Subcutaneous adipose tissue (tissue), 4 donors: Measurements from ENCODE around the gene MUC5AC. TPM values are rescaled to one million over a fixed set of nuclear protein-coding genes. Genes with fewer than 3 reads are reported as not detected.

Experiments used
- CTCF ChIP-seq: fragments of 450-650 bp; IDR thresholded peaks from one replicate; pipeline ENCODE4 v1.5.1; 2016; ENCODE audit warnings: low read depth, mild to moderate bottlenecking, control low read depth, antibody characterized with exemption, moderate library complexity
- total RNA-seq, 4 donors: library from RNA; depleted of rRNA; stranded (reverse); fragments of >200 nt; gene quantifications; one replicate each; pipeline ENCODE4 v1.1.0, GENCODE V29; 2016

The MUC5AC gene
- total RNA-seq, 4 donors from 2014 or later = not detected

- TF ChIP-seq CTCF = no peak
Measured at GRCh38 chr11:1146365-1146764, 11.4 kb upstream of the MUC5AC start.

DNA sequence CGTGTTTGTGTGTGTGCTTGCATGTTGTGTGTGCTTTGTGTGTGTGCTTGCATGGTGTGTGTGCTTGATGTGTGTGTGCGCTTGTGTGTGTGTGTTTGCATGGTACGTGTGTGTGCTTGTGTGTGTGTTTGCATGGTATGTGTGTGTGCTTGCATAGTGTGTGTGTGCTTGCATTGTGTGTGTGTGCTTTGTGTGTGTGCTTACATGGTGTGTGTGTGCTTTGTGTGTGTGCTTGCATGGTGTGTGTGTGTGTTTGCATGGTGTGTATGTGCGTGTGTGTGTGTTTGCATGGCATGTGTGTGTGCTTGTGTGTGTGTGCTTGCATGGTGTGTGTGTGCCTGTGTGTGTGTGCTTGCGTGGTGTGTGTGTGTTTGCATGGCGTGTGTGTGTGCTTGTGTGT, 10.0 kb upstream of the MUC5AC start:
- no peak for TF ChIP-seq CTCF

DNA sequence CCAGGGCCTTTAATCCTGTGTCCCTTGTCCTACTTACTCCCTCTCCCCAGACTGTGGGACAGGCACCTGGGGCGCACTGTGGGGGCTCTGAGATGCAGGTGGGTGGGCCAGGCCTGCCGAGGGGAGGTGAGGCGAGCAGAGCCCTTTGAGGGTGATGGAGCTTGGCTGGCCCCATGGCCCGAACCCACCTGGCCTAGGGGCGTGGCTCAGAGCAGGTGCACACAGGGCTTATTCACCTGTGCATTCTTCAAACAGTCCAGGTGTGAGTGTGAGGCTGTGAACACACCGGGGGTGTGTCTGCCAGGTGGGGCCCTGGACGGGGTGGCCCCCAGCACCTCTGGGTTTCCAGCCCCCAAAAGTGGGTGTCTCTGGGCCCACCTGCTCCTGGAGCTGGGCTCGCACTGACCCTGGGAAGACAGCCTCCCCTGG, 9.0 kb upstream of the MUC5AC start:
- TF ChIP-seq CTCF = no peak

DNA sequence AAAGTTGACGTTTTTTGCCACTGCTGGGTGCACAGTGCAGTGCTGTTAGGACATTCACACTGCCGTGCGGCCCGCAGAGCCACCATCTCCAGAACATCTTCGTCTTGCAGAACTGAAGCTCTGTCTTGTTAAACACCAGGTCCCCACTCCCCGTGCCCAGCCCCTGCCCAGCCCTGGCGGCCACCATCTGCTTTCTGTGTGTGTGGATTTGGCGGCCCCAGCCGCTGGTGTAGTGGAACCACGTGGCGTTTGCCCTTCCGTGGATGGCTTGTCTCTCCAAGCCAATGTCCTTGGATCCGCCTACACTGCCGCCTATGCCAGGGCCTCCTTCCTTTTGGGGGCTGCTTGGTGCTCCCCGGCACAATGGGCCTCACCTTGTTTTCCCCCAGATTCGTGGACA, 8.2 kb upstream of the MUC5AC start:
- TF ChIP-seq CTCF = no peak

GRCh38 chr11:1150116-1150515, 7.6 kb upstream of the MUC5AC start:
- TF ChIP-seq CTCF = no peak

DNA sequence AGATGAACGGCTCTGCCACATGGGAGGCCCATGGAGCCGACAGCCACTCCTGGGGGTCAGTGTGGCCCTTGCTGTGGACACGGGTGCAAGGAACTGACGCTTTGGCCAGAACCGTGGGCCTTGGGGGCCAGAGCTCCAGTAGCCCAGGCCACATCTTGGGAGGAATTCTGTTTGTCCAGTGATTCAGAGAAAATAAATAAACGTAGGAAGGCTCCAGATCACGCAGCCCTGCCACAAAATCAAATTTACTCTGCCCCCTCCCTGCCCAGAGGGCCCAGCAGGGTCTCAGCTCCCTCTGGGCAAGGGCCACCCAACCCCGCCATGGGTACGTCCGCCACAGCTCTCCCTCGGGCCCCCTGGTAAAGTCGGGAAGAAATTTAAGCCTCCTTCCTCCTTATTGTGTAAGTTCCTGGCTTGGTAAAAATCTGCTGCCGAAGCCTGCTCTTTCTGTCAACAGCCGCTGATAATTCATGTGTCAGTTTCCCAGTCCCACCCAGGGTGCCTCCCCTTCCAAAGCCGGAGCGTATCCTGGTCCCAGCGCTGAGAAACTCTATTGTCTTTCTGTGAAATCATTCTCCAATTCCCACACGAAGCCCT, 6.9 kb upstream of the MUC5AC start:
- no peak for TF ChIP-seq CTCF

DNA sequence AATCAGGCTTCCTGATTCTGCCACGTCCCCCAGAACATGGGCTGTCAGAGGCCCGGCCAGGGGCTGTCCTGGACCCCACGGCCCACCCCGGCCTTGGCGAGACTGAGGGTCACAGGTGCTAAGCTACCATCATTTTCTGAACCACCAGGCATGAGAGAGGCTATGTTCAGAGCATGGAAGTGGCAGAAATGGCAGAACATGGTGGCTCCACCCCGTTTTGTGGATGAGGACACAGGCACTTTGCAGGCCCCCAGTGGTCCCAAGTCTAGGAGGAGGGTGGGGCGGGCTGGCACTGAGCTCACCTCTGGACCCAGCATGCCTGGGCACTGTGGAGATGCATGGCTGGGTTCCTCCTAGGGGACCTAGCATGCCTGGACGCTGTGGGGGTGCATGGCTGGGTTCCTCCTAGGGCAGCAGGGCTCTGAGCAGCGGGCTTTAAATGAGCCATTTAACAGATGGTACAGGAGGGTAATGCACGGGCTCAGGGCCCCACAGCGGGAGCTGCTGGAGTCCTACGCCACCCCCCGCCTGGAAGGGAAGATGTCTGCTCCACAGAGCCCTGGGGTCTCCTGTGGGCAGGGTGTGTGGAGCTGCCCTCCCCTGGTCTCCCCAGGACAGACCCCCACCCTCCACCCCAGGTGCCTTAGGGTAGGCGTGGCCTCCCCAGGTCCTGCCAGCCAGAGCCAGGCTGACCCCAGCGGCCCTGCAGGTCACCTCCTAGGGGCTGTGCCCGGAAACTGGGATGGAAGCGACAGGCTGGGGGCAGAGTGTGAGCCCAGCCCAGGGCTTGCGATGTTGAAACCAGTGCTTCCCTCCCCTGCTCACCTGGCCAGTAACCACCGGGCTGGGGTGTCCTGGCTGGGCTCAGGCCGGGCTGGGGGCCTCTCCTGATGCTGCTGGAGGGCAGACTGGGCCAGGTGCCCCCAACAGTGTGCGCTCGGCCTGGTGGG, 6.1 kb upstream of the MUC5AC start:
- TF ChIP-seq CTCF = no peak
